Lung microvascular endothelial cell (primary cell): ENCODE results near the gene JAKMIP1. TPM values are rescaled to one million over a fixed set of nuclear protein-coding genes. Genes with fewer than 3 reads are reported as not detected.
"Not testable (repeated sequence)": the region's sequence is repeated elsewhere in the genome, so short reads cannot be mapped to it uniquely, and the experiment has no call there.

Experiments
- DNase-seq, 2 donors: peaks; one replicate each; pipeline versions ENCODE4 v3.0.0 to v3.0.0-alpha.2; 2010; ENCODE audit warnings: low read depth in 2 of 2
- total RNA-seq: library from RNA; depleted of rRNA; stranded (reverse); fragments of >200 nt; gene quantifications from 2 replicates; pipeline ENCODE4 v1.2.1, GENCODE V29; 2014

JAKMIP1 gene
- total RNA-seq, 1 donor from 2014 or later = not detected

DNA sequence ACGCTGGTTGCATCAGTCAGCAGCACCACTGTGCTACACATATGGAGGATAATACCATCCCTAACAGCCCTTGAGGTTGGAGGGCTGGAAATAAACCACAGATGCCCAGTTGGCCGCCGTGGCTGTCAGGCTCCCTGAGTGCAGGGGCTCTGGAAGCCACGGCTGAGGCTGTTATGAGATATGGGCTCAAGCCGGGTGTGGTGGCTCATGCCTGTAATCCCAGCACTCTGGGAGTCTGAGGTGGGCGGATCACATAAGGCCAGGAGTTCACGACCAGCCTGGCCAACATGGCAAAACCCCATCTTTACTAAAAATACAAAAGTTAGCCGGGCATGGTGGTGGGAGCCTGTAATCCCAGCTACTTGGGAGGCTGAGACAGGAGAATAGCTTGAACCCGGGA is 207.0 kb downstream of the JAKMIP1 start:
- not testable (repeated sequence) for DNase-seq

DNA sequence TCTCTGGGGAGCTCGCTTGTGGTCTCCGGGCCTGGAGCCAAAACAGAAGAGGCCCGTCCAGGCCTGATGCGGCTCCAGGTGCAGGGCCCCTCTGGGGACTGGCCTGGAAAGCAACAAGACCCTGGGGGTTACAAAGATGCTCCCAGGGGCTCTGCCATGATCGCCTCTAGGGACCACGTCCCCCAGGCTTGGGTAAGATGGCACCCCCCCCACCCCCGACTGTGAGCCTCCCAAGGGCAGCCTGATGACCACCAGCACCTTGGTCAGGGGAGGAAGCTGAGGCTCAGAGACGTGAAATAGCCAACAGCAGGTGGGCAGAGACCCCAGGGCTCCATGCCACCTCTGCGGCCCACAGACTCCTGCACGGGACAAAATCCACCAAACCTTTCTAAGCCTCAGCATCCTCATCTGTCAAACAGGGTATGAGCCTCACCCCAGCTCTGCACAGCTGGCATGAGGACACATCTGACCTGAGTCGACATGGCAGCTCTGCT is 207.5 kb downstream of the JAKMIP1 start:
- DNase-seq = no peak

- no peak for DNase-seq
Measured at GRCh38 chr4:5992171-5992827, 208.1 kb downstream of the JAKMIP1 start.

DNA sequence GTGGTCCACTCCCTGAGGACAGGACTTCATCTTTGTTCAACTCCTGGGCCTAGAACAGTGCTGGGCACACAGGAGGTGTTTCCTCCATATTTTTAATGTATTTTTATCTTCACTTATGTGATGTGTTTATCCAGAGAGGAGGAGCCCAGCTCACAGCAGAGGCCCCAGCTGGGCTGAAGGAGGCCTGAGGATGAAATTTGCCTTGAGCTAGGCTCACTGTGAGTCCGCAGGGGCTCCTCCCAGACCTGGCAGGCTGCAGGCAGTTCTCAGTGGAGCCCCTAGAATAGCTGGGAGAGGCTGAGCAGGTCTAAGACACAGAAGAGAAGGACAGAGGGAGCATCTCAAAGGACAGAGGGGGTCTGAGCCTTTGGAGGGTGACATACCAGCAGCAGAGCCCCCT is 208.9 kb downstream of the JAKMIP1 start:
- DNase-seq = no peak

DNA sequence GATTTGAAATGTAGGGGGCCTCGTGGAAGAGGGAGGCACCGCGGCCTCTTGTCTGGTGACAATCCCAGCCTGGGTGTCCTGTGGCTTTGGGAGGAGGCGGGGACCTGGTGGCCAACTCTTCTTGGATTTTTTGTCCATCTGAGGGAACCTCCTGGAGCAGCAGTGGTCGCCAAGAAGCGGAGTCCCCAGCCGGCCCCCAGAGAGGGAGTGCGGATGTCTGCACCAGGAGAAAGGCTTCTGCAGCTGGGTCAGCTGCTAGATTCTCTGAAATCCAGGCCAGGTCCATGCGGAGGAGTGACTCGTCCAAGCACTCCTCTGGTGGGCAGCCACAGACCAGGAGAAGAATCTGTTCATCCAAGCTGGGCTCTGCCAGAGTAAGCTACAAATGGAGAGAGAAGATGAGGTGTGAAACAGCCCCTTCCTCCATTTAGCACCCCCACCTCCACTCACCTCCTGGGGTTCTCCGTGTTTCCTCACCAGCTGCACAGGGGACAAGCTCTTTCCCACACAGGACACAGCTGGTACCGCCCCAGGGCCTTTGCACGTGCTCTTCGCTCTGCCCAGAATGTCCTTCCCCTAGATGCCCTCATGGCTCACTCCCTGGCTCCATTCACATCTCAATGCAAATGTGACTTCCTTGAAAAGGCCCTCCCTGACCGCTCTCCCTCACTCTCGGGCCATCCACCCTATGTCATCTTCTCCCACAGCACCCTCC is 209.7 kb downstream of the JAKMIP1 start:
- DNase-seq = no peak

DNA sequence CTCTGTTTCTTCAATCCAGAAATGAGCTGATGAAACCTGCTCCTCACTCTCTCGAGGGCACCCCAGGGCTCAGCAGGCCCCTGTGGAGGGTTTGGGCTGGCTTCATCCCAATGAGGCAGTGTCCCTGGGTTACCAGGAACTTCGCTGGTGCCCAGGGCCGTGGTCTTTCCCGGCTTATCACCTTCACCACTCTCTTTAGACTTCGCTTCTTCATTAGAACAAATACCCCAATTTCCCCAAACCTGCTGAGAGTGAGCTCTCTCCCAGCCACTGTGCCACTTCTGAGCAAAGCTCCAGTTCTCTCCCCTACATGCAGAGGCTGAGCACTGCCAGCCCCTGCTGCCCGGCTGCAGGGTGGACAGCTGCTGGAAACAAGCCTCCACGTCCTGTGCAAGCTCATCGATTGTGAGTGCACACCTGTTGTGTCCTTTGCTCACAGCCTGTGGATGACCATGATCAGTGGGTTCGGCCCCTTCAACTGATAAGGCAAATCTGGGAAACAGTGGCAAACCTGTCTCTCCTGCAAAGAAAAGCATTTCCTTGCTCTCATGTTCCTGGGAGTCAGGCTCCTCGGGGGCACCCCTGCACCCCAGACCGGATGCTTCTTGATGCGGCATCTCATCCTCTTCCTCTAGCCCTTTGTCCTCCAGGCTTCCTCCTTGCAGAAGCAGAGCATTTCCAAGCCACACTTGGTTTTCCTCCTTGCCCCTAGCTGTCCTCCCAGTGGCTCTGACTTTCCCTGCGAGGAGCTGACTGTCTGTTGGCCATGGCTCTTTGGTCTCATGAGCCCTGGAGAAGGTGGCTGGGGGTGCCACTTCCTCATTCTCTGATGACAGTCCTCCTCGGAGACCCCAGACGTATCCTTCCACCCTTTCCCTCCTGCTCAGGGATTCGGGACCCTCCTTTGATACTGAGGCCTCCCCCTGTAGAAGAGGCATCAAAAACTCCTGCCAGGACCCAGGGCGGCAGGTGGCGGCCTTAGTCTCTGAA is 210.8 kb downstream of the JAKMIP1 start:
- no peak for DNase-seq

GRCh38 chr4:5988086-5988845 is 212.1 kb downstream of the JAKMIP1 start:
- DNase-seq = no peak

- DNase-seq = no peak
Measured at GRCh38 chr4:5984843-5985242, 215.5 kb downstream of the JAKMIP1 start.

- no peak for DNase-seq
Measured at GRCh38 chr4:5982156-5982973, 218.0 kb downstream of the JAKMIP1 start.

GRCh38 chr4:5980436-5981155 is 219.8 kb downstream of the JAKMIP1 start:
- peak in 1 of 2 donors; percentile 36 for DNase-seq

- DNase-seq = peak; percentile 36 to 57
Measured at GRCh38 chr4:5979981-5980380, 220.4 kb downstream of the JAKMIP1 start.

GRCh38 chr4:5976921-5977320 is 223.4 kb downstream of the JAKMIP1 start:
- DNase-seq = no peak

DNA sequence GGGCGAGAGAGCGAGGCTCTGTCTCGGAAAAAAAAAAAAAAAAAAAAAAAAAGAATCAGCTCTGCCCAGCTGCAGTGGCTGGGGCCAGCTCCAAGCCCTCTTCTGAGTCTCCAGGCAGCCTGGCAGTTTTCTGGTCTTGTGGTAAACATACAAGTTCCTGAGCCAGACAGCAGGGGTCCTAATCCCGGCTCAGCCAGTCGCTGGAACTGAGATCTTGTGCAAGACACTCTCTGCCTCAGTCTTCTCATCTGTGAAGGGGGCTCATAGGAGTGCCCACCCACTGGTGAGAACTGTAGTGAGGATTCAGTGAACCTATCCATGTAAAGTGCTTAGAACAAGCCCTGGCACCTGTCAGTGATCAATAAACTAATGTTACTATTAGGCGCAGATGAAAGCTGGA is 223.9 kb downstream of the JAKMIP1 start:
- no peak for DNase-seq

Other genes with a start within 250 kb of the JAKMIP1 start
- under 0.01 TPM in 2 replicates for gene C4orf50, start 182.1 kb downstream of the JAKMIP1 start, total RNA-seq
- 42.1 and 107 TPM in 2 replicates for gene WFS1, start 69.3 kb upstream of the JAKMIP1 start, total RNA-seq